IMR-90 (cell line): ENCODE results near the gene RCAN2. TPM values are rescaled to one million over a fixed set of nuclear protein-coding genes. Genes with fewer than 3 reads are reported as not detected.

Experiments used
- ATAC-seq: fragments of 200-7000 bp; cut with Tn5 transposase; 2 replicates; pipeline ENCODE4 v1.9.1; 2020; ENCODE audit warnings: low read depth, mild to moderate bottlenecking, moderate library complexity
- BruUV-seq: library from RNA; stranded (reverse); fragments of 400-500 nt; replicated peaks from 2 replicates; lab custom pipeline; 2021; lab: Mats Ljungman, UMichigan
- CTCF ChIA-PET: fragments of 300-600 bp; formaldehyde crosslinking; extraction: SDS; loops from one replicate; lab custom pipeline; 2021; ENCODE audit warnings: antibody characterized with exemption; lab: Yijun Ruan, JAX
- POLR2A ChIA-PET: fragments of 300-600 bp; sonication (Branson Sonifier 250); formaldehyde crosslinking; loops from one replicate; lab custom pipeline; 2022; ENCODE audit warnings: antibody characterized with exemption; ENCODE audit not compliant: unreplicated experiment; lab: Charles Lee
- DNase-seq: peaks from one replicate; pipeline ENCODE4 v3.0.0; 2013
- H2AFZ ChIP-seq: replicated peaks from 2 replicates; pipeline ENCODE3; 2013; ENCODE audit warnings: low read length, mild to moderate bottlenecking; ENCODE audit not compliant: poor library complexity
- H2AK5ac ChIP-seq: 2 replicates; pipeline ENCODE4 v1.6.1; 2013; ENCODE audit warnings: low read depth, low read length, inconsistent platforms
- H2AK9ac ChIP-seq: replicated peaks from 2 replicates; pipeline ENCODE3; 2013; ENCODE audit warnings: mild to moderate bottlenecking, low read depth, low read length, moderate library complexity; ENCODE audit not compliant: poor library complexity
- H2BK120ac ChIP-seq: 2 replicates; pipeline ENCODE4 v1.6.1; 2013; ENCODE audit warnings: low read depth, low read length, inconsistent platforms
- H2BK15ac ChIP-seq: 3 replicates; pipeline ENCODE4 v1.6.1; 2013; ENCODE audit warnings: low read depth, low read length, inconsistent platforms
- H2BK20ac ChIP-seq: 2 replicates; pipeline ENCODE4 v1.6.1; 2013; ENCODE audit warnings: low read depth, mild to moderate bottlenecking, inconsistent platforms, low read length, moderate library complexity
- H2BK5ac ChIP-seq: 2 replicates; pipeline ENCODE4 v1.6.1; 2013; ENCODE audit warnings: mild to moderate bottlenecking, low read depth, low read length, inconsistent platforms; ENCODE audit not compliant: poor library complexity, severe bottlenecking
- H3K14ac ChIP-seq: replicated peaks from 2 replicates; pipeline ENCODE4 v1.6.1; 2013; ENCODE audit warnings: low read depth, low read length, inconsistent platforms
- H3K18ac ChIP-seq: 2 replicates; pipeline ENCODE4 v1.6.1; 2013; ENCODE audit warnings: low read depth, low read length, control low read depth
- H3K23ac ChIP-seq: 2 replicates; pipeline ENCODE4 v1.6.1; 2013; ENCODE audit warnings: low read depth, low read length, inconsistent platforms
- H3K27ac ChIP-seq: 2 replicates; pipeline ENCODE4 v1.5.1; 2013; ENCODE audit warnings: mild to moderate bottlenecking, control low read depth, low read length; ENCODE audit not compliant: insufficient read depth
- H3K27me3 ChIP-seq: 2 replicates; pipeline ENCODE4 v1.6.1; 2013; ENCODE audit warnings: low read length; ENCODE audit not compliant: control insufficient read depth, insufficient read depth
- H3K36me3 ChIP-seq: 2 replicates; pipeline ENCODE4 v1.6.1; 2013; ENCODE audit warnings: low read length, mixed read lengths; ENCODE audit not compliant: control insufficient read depth, insufficient read depth
- H3K4ac ChIP-seq: 2 replicates; pipeline ENCODE4 v1.6.1; 2013; ENCODE audit warnings: low read depth, low read length, inconsistent platforms
- H3K4me1 ChIP-seq: 2 replicates; pipeline ENCODE4 v1.6.1; 2013; ENCODE audit warnings: low read length, mixed read lengths; ENCODE audit not compliant: control insufficient read depth, insufficient read depth
- H3K4me2 ChIP-seq: 2 replicates; pipeline ENCODE4 v1.6.1; 2013; ENCODE audit warnings: low read depth, mild to moderate bottlenecking, control low read depth, low read length, moderate library complexity
- H3K4me3 ChIP-seq: 2 replicates; pipeline ENCODE4 v1.5.1; 2013; ENCODE audit warnings: low read depth, mild to moderate bottlenecking, control low read depth, low read length, moderate library complexity; ENCODE audit not compliant: insufficient read depth
- H3K56ac ChIP-seq: 2 replicates; pipeline ENCODE4 v1.6.1; 2013; ENCODE audit warnings: low read length, inconsistent platforms; ENCODE audit not compliant: insufficient read depth; ENCODE audit errors: extremely low read depth
- H3K79me1 ChIP-seq, 2 experiments: 2 replicates each; pipeline ENCODE4 v1.6.1; 2013; ENCODE audit warnings: low read length in 2 of 2, inconsistent platforms in 1 of 2, low read depth in 1 of 2
- H3K9ac ChIP-seq: 2 replicates; pipeline ENCODE4 v1.6.1; 2013; ENCODE audit warnings: low read depth, low read length, control low read depth
- H3K9me1 ChIP-seq: 2 replicates; pipeline ENCODE4 v1.6.1; 2013; ENCODE audit warnings: low read length, inconsistent platforms; ENCODE audit not compliant: insufficient read depth
- H3K9me3 ChIP-seq: 2 replicates; pipeline ENCODE4 v1.6.1; 2013; ENCODE audit warnings: low read length; ENCODE audit not compliant: control insufficient read depth, insufficient read depth
- H4K20me1 ChIP-seq: 2 replicates; pipeline ENCODE4 v1.6.1; 2013; ENCODE audit warnings: low read length, inconsistent platforms; ENCODE audit not compliant: insufficient read depth
- H4K5ac ChIP-seq: 2 replicates; pipeline ENCODE4 v1.6.1; 2013; ENCODE audit warnings: mild to moderate bottlenecking, low read depth, low read length, control low read depth
- H4K8ac ChIP-seq, 2 experiments: 2 replicates each; pipeline ENCODE4 v1.6.1; 2013; ENCODE audit warnings: low read depth in 2 of 2, low read length in 2 of 2, control low read depth in 1 of 2, inconsistent platforms in 1 of 2
- H4K91ac ChIP-seq: 2 replicates; pipeline ENCODE4 v1.6.1; 2013; ENCODE audit warnings: low read depth, low read length, inconsistent platforms; ENCODE audit not compliant: insufficient read depth
- BHLHE40 ChIP-seq: fragments of 150-350 bp; IDR thresholded peaks from 2 replicates; pipeline ENCODE4 v1.6.1; 2016; ENCODE audit warnings: mild to moderate bottlenecking, low read depth, low read length
- CEBPB ChIP-seq: IDR thresholded peaks from 2 replicates; pipeline ENCODE4 v1.6.1; 2012; ENCODE audit warnings: low read depth, low read length, improper control_type of control experiment
- WGBS, 2 experiments: methylation state at CpG; one replicate each; pipeline versions ENCODE4 v1.1.5 to v1.1.7; 2013; ENCODE audit warnings: missing lambda C conversion rate in 2 of 2; ENCODE audit not compliant: insufficient read length in 1 of 2; ENCODE audit errors: extremely low coverage in 2 of 2; 5-methylcytosine and 5-hydroxymethylcytosine counted together
- dilution Hi-C: fragments of 300-500 bp; cut with HindIII; formaldehyde crosslinking; loops from one replicate; pipeline ENCODE4 v1.14.3; 2018; ENCODE audit warnings: low sequenced_read_pairs; ENCODE audit not compliant: unreplicated experiment
- in situ Hi-C: fragments of 300-500 bp; cut with MboI; formaldehyde crosslinking; loops from 3 replicates; pipeline ENCODE4 v1.14.3; 2019; ENCODE audit warnings: low sequenced_read_pairs, inconsistent platforms, mixed read lengths
- intact Hi-C: fragments of 100-400 bp; cut with micrococcal nuclease; formaldehyde crosslinking; loops from 2 replicates; pipeline ENCODE4 v1.10.0; 2022
- polyA plus RNA-seq, 3 experiments: library from polyadenylated mRNA; depleted of rRNA; stranded (reverse); fragments of >200 nt; gene quantifications; 2 replicates each; pipeline ENCODE4 v1.2.3, GENCODE V29; 2012; ENCODE audit warnings: low replicate concordance in 1 of 3
- total RNA-seq: library from RNA; depleted of rRNA; stranded (reverse); fragments of >200 nt; gene quantifications from 2 replicates; pipeline ENCODE4 v1.2.3, GENCODE V29; 2012
- TF ChIP-seq, protein P1 (sequence below): fragments of 150-350 bp; IDR thresholded peaks from 2 replicates; pipeline ENCODE4 v1.6.1; 2016; ENCODE audit warnings: low read depth, mild to moderate bottlenecking, low read length, moderate library complexity, borderline replicate concordance

The RCAN2 gene
- total and polyA plus RNA-seq, 2 of the 4 experiments (the other 2 are of a cell fraction): 1.3 to 1.8 TPM

DNA sequence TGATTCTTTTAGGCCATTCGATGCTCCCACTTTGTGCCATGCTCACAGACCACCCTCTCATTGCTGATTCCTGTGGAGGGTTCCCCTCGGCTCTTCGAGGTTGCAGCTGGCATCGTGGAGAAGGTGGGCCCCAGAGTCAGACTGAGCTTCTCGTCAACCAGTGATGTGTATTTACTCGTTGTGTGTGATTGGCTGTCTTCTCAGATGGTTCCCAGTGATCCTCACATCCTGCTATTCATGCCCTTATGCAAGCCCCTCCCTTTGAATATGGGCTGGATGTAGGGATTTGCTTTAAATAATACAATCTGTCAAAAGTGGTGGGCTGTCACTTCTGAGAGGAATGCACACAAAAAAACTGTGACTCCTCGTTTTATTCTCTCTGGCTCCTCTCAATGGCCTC, 220.9 kb downstream of the RCAN2 start:
- no peak overlapping the region for H3K56ac ChIP-seq
- no peak overlapping the region for H3K14ac ChIP-seq
- no peak for ATAC-seq
- no peaks in the 10 kb centered on the region for H3K9me3 ChIP-seq
- no peak overlapping the region for H3K23ac ChIP-seq
- H2AK9ac ChIP-seq: no peak overlapping the region
- no peaks in the 10 kb centered on the region for H3K9me1 ChIP-seq
- H2BK15ac ChIP-seq: no peak overlapping the region
- no peak overlapping the region for H3K4me2 ChIP-seq
- no peak overlapping the region for H3K18ac ChIP-seq
- no peak overlapping the region for H3K9ac ChIP-seq
- no CpG with 5 or more reads among the region's 7 CpGs for WGBS, 2 experiments
- no peak overlapping the region for H2AFZ ChIP-seq
- no peak overlapping the region for H2BK20ac ChIP-seq
- H3K4ac ChIP-seq: no peak overlapping the region
- no peaks in the 10 kb centered on the region for H3K79me1 ChIP-seq
- TF ChIP-seq, protein P1, sequence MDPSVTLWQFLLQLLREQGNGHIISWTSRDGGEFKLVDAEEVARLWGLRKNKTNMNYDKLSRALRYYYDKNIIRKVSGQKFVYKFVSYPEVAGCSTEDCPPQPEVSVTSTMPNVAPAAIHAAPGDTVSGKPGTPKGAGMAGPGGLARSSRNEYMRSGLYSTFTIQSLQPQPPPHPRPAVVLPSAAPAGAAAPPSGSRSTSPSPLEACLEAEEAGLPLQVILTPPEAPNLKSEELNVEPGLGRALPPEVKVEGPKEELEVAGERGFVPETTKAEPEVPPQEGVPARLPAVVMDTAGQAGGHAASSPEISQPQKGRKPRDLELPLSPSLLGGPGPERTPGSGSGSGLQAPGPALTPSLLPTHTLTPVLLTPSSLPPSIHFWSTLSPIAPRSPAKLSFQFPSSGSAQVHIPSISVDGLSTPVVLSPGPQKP: no peak
- TF ChIP-seq BHLHE40 (no peak), CEBPB (no peak)
- POLR2A ChIA-PET: no interaction called here
- no peaks in the 10 kb centered on the region for H4K20me1 ChIP-seq
- no peak overlapping the region for H2BK120ac ChIP-seq
- intact Hi-C loops: no loop called here
- BruUV-seq: no TSS peak
- H2AK5ac ChIP-seq: no peak overlapping the region
- H4K5ac ChIP-seq: no peak overlapping the region
- H4K8ac ChIP-seq: no peak overlapping the region
- H3K4me1 ChIP-seq: no peaks in the 10 kb centered on the region
- H2BK5ac ChIP-seq: no peak overlapping the region
- H3K36me3 ChIP-seq: no peaks in the 10 kb centered on the region
- CTCF ChIA-PET: no interaction called here
- in situ Hi-C loops: no loop called here
- no peak overlapping the region for H4K91ac ChIP-seq
- H3K27ac ChIP-seq: no peak overlapping the region
- dilution Hi-C loops: no loop called here
- no peaks in the 10 kb centered on the region for H3K27me3 ChIP-seq
- H3K4me3 ChIP-seq: no peak overlapping the region
- DNase-seq: no peak
